H1 (cell line): ENCODE measurements around the gene ZC3H12C. TPM values are rescaled to one million over a fixed set of nuclear protein-coding genes. Genes with fewer than 3 reads are reported as not detected.

Experiments
- CTCF ChIA-PET: fragments of 300-600 bp; sonication (Branson Sonifier 250); formaldehyde crosslinking; loops from one replicate; lab custom pipeline; 2021; ENCODE audit not compliant: partially characterized antibody; lab: Charles Lee
- POLR2A ChIA-PET: fragments of 300-600 bp; sonication (Branson Sonifier 250); formaldehyde crosslinking; loops from one replicate; lab custom pipeline; 2021; ENCODE audit warnings: inconsistent platforms; ENCODE audit not compliant: partially characterized antibody; lab: Charles Lee
- DNase-seq, 2 experiments: peaks; one replicate each; pipeline versions ENCODE4 v3.0.0 to v3.0.0-alpha.2; 2010 to 2022; ENCODE audit warnings: low spot score in 2 of 2, low read depth in 1 of 2, mixed read lengths in 1 of 2
- FAIRE-seq: peaks from 2 replicates; lab custom pipeline; 2011; peaks lifted over from hg19 to GRCh38; lab: Jason Lieb, UNC
- H2AFZ ChIP-seq: 2 replicates; pipeline ENCODE4 v1.8.1; 2012; ENCODE audit warnings: low read length, inconsistent platforms
- H2AK5ac ChIP-seq: 2 replicates; pipeline ENCODE4 v1.6.1; 2013; ENCODE audit warnings: low read depth, low read length
- H2BK120ac ChIP-seq: replicated peaks from 2 replicates; pipeline ENCODE3; 2013; ENCODE audit warnings: low read depth, low read length, inconsistent platforms
- H2BK12ac ChIP-seq: 2 replicates; pipeline ENCODE4 v1.6.1; 2013; ENCODE audit warnings: low read depth, low read length
- H2BK15ac ChIP-seq: 2 replicates; pipeline ENCODE4 v1.6.1; 2013; ENCODE audit warnings: low read length
- H2BK20ac ChIP-seq: 2 replicates; pipeline ENCODE4 v1.6.1; 2013; ENCODE audit warnings: low read length
- H2BK5ac ChIP-seq: 2 replicates; pipeline ENCODE4 v1.6.1; 2013; ENCODE audit warnings: low read depth, low read length
- H3K14ac ChIP-seq: 2 replicates; pipeline ENCODE4 v1.6.1; 2013; ENCODE audit warnings: inconsistent platforms; ENCODE audit not compliant: insufficient read length
- H3K18ac ChIP-seq: 2 replicates; pipeline ENCODE4 v1.6.1; 2013; ENCODE audit warnings: low read length; ENCODE audit errors: extremely low read depth
- H3K23ac ChIP-seq: 2 replicates; pipeline ENCODE4 v1.6.1; 2013; ENCODE audit warnings: inconsistent platforms; ENCODE audit not compliant: insufficient read length
- H3K23me2 ChIP-seq: 2 replicates; pipeline ENCODE4 v1.6.1; 2013; ENCODE audit warnings: low read depth, low read length
- H3K27ac ChIP-seq: 2 replicates; pipeline ENCODE4 v1.6.1; 2011; ENCODE audit warnings: low read depth, low read length, inconsistent platforms
- H3K27me3 ChIP-seq, 4 experiments: replicated peaks in 1 of 4; 1 replicate in 1 of 4; 2 replicates in 3 of 4; pipeline versions ENCODE4 v1.6.1 to v1.8.1; 2011 to 2013; ENCODE audit warnings: low read length in 3 of 4, mild to moderate bottlenecking in 3 of 4, inconsistent platforms in 2 of 4, mixed read lengths in 2 of 4, moderate library complexity in 1 of 4; ENCODE audit not compliant: control insufficient read depth in 3 of 4, insufficient read depth in 3 of 4; ENCODE audit errors: extremely low read depth in 1 of 4
- H3K36me3 ChIP-seq, 4 experiments: 2 replicates each; pipeline versions ENCODE4 v1.6.1 to v1.8.1; 2011 to 2013; ENCODE audit warnings: mild to moderate bottlenecking in 4 of 4, low read length in 3 of 4, moderate library complexity in 2 of 4, control low read depth in 1 of 4, inconsistent platforms in 1 of 4; ENCODE audit not compliant: insufficient read depth in 4 of 4, control insufficient read depth in 2 of 4
- H3K4ac ChIP-seq: replicated peaks from 2 replicates; pipeline ENCODE3; 2013; ENCODE audit warnings: low read length, low read depth, mixed read lengths, inconsistent platforms; ENCODE audit not compliant: insufficient read length
- H3K4me1 ChIP-seq, 4 experiments: replicated peaks in 1 of 4; 1 replicate in 1 of 4; 2 replicates in 3 of 4; pipeline versions ENCODE4 v1.6.1 to v1.8.1; 2011 to 2013; ENCODE audit warnings: low read length in 3 of 4, inconsistent platforms in 2 of 4, mixed read lengths in 1 of 4; ENCODE audit not compliant: insufficient read depth in 4 of 4, control insufficient read depth in 3 of 4
- H3K4me2 ChIP-seq, 2 experiments: 2 replicates each; pipeline versions ENCODE4 v1.6.1 to v1.8.1; 2011 to 2013; ENCODE audit warnings: low read depth in 2 of 2, low read length in 2 of 2, control low read depth in 1 of 2, inconsistent platforms in 1 of 2, mild to moderate bottlenecking in 1 of 2; ENCODE audit not compliant: insufficient read depth in 1 of 2
- H3K4me3 ChIP-seq, 4 experiments: fragments of 200-600, 300-600 bp in 1 of 4; sonication (generic), shearing (Covaris generic), sonication (Bioruptor Twin) in 1 of 4; 2 replicates each; pipeline versions ENCODE4 v1.5.1 to v1.8.1; 2011 to 2016; ENCODE audit warnings: low read length in 4 of 4, low read depth in 3 of 4, control low read depth in 2 of 4, inconsistent platforms in 2 of 4, mild to moderate bottlenecking in 2 of 4, mixed read lengths in 1 of 4, moderate library complexity in 1 of 4; ENCODE audit not compliant: insufficient read depth in 2 of 4; ENCODE audit errors: extremely low read depth in 1 of 4
- H3K56ac ChIP-seq: replicated peaks from 2 replicates; pipeline ENCODE3; 2013; ENCODE audit warnings: low read depth, mild to moderate bottlenecking, mixed read lengths, low read length, inconsistent platforms; ENCODE audit not compliant: insufficient read length
- H3K79me1 ChIP-seq: 2 replicates; pipeline ENCODE4 v1.6.1; 2013; ENCODE audit warnings: low read depth, low read length, control low read depth
- H3K79me2 ChIP-seq, 2 experiments: 2 replicates each; pipeline versions ENCODE4 v1.6.1 to v1.8.1; 2012 to 2013; ENCODE audit warnings: low read length in 2 of 2, mild to moderate bottlenecking in 2 of 2, inconsistent platforms in 1 of 2; ENCODE audit not compliant: insufficient read depth in 2 of 2, control insufficient read depth in 1 of 2
- H3K9ac ChIP-seq, 4 experiments: replicated peaks in 1 of 4; 1 replicate in 1 of 4; 2 replicates in 3 of 4; pipeline versions ENCODE4 v1.6.1 to v1.8.1; 2011 to 2013; ENCODE audit warnings: low read depth in 3 of 4, low read length in 3 of 4, control low read depth in 2 of 4, mild to moderate bottlenecking in 2 of 4, moderate library complexity in 2 of 4, inconsistent platforms in 1 of 4; ENCODE audit errors: extremely low read depth in 1 of 4
- H3K9me3 ChIP-seq, 2 experiments: 2 replicates each; pipeline versions ENCODE4 v1.6.1 to v1.8.1; 2012 to 2013; ENCODE audit warnings: mild to moderate bottlenecking in 2 of 2, moderate library complexity in 2 of 2, control low read depth in 1 of 2, inconsistent platforms in 1 of 2, low read depth in 1 of 2, low read length in 1 of 2, mixed read lengths in 1 of 2; ENCODE audit not compliant: insufficient read depth in 2 of 2
- H4K20me1 ChIP-seq, 2 experiments: replicated peaks in 1 of 2; 2 replicates each; pipeline versions ENCODE3 to v1.8.1; 2011 to 2013; ENCODE audit warnings: inconsistent platforms in 2 of 2, low read length in 2 of 2, mild to moderate bottlenecking in 1 of 2; ENCODE audit not compliant: insufficient read depth in 2 of 2, control insufficient read depth in 1 of 2
- H4K5ac ChIP-seq: 2 replicates; pipeline ENCODE4 v1.6.1; 2013; ENCODE audit warnings: low read length, low read depth, mixed read lengths, inconsistent platforms; ENCODE audit not compliant: insufficient read length
- H4K8ac ChIP-seq: 2 replicates; pipeline ENCODE4 v1.8.0; 2013; ENCODE audit warnings: mild to moderate bottlenecking, moderate library complexity, low read length, inconsistent platforms; ENCODE audit not compliant: insufficient read depth; ENCODE audit errors: extremely low read depth
- H4K91ac ChIP-seq: replicated peaks from 2 replicates; pipeline ENCODE3; 2013; ENCODE audit warnings: low read length, mixed read lengths, inconsistent platforms; ENCODE audit not compliant: insufficient read length
- ASH2L ChIP-seq: fragments of 200-600, 300-600 bp; sonication (generic); IDR thresholded peaks from one replicate; pipeline ENCODE4 v1.7.1; 2017; ENCODE audit warnings: low read length
- JUN ChIP-seq: IDR thresholded peaks from 2 replicates; pipeline ENCODE4 v1.6.1; 2011; ENCODE audit warnings: low read depth, mild to moderate bottlenecking, improper control_type of control experiment, low read length
- NRF1 ChIP-seq: IDR thresholded peaks from 2 replicates; pipeline ENCODE4 v1.6.1; 2011; ENCODE audit warnings: mild to moderate bottlenecking, low read depth, low read length, improper control_type of control experiment
- RXRA ChIP-seq: IDR thresholded peaks from 2 replicates; pipeline ENCODE4 v1.6.1; 2011; ENCODE audit warnings: low read depth, mild to moderate bottlenecking, low read length, moderate library complexity; ENCODE audit not compliant: insufficient read depth
- WGBS, 2 experiments: shearing (Covaris generic) in 1 of 2; methylation state at CpG; one replicate each; pipeline versions ENCODE4 v1.1.6 to v1.1.7; 2013 to 2015; ENCODE audit warnings: low lambda C conversion rate in 2 of 2, mixed read lengths in 2 of 2, inconsistent platforms in 1 of 2, low coverage in 1 of 2, missing lambda C conversion rate in 1 of 2; ENCODE audit not compliant: insufficient replicate concordance in 2 of 2, insufficient coverage in 1 of 2, insufficient read length in 1 of 2; ENCODE audit errors: extremely low coverage in 1 of 2, missing lambda C conversion rate in 1 of 2; 5-methylcytosine and 5-hydroxymethylcytosine counted together
- polyA plus RNA-seq, 7 experiments: library from polyadenylated mRNA; depleted of rRNA in 3 of 7; stranded (reverse) in 5 of 7; unstranded in 2 of 7; fragments of >200 nt in 5 of 7; fragments of 200-250 nt in 2 of 7; gene quantifications; 1 replicate in 5 of 7; 2 replicates in 1 of 7; 4 replicates in 1 of 7; pipeline versions ENCODE4 v1.2.1 to v1.2.3, GENCODE V29; 2011 to 2013; ENCODE audit warnings: missing spikeins in 2 of 7, mixed read lengths in 2 of 7
- total RNA-seq: library from RNA; stranded (reverse); fragmentation: NEBNext Ultra II Directional; extraction: Animal tissue kit (Norgen Biotek cat#: 25700); gene quantifications from 2 replicates; pipeline ENCODE4 v1.2.1, GENCODE V29; 2021

ZC3H12C gene
- total and polyA plus RNA-seq, 2 of the 8 experiments (the other 6 are each of a cell fraction or from before 2014, with no cell fraction given), result 2.0 to 2.7 TPM

DNA sequence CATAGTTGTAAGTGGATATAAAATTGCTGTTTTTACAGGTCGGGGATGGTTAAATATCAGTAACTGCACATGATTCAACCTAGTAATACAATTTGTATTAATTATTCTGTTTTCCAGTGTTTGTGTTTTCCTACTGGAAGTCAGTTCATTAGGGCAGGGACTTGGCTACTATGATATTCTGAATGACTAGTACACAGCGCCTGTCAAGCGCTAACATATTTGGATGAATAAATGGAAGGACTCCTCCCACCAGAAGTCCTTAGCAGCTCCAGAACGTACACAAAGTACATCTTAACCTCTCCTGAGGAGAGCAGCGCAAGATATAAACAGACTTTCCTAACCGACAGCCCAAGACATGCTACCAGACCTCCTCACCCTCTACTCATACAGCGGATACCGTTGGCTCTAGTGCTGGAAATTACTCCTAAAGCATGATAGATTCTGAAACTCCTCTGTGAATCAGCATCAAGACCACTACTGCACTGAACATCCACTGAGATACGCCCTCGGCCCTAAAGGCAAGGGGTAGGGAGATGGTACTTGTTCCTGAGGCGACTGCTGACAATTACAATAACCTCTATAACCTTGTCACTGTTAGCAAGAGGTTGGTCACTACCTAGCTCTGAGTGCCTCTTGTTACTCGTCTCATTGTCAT, 124.2 kb downstream of the ZC3H12C start:
- H3K18ac ChIP-seq, result no peak overlapping the region
- no peak for FAIRE-seq
- H3K23ac ChIP-seq, result no peak overlapping the region
- no peak overlapping the region for H2BK20ac ChIP-seq
- H3K56ac ChIP-seq, result no peak overlapping the region
- no peaks in the 10 kb centered on the region for H3K27me3 ChIP-seq
- H3K27ac ChIP-seq, result no peak overlapping the region
- no peaks in the 10 kb centered on the region for H4K20me1 ChIP-seq
- H2AK5ac ChIP-seq, result no peak overlapping the region
- ChIA-PET POLR2A (interaction anchor here (1.7 kb wide), 1 partner anchor 9 kb away, joined by 4 read pairs; no protein-coding TSS in a partner anchor), CTCF (interaction anchor here (0.8 to 2.6 kb wide), 4 partner anchors 11 to 218 kb away, joined by 3 to 14 read pairs (median 4); no protein-coding TSS in a partner anchor)
- no peak overlapping the region for H2BK12ac ChIP-seq
- H4K91ac ChIP-seq, result no peak overlapping the region
- no peak overlapping the region for H3K9ac ChIP-seq
- H4K5ac ChIP-seq, result no peak overlapping the region
- no peak overlapping the region for H2BK15ac ChIP-seq
- H2BK120ac ChIP-seq, result no peak overlapping the region
- H3K79me2 ChIP-seq, result no peaks in the 10 kb centered on the region
- H3K4me2 ChIP-seq, result no peak overlapping the region
- H4K8ac ChIP-seq, result no peak overlapping the region
- no peak overlapping the region for H2BK5ac ChIP-seq
- H3K23me2 ChIP-seq, result no peaks in the 10 kb centered on the region
- H3K4me3 ChIP-seq, result no peak overlapping the region
- no peaks in the 10 kb centered on the region for H3K79me1 ChIP-seq
- no peak overlapping the region for H3K14ac ChIP-seq
- no peak overlapping the region for H2AFZ ChIP-seq
- TF ChIP-seq ASH2L, result no peak
- no peak for TF ChIP-seq RXRA
- TF ChIP-seq JUN, result no peak
- TF ChIP-seq NRF1, result no peak
- DNase-seq, result no peak
- H3K36me3 ChIP-seq, result no peaks in the 10 kb centered on the region
- WGBS, 2 experiments, result 90% methylated on average over 12 of the region's 12 CpGs; no CpG with 5 or more reads in 1 of the 2 experiments
- no peak overlapping the region for H3K4ac ChIP-seq
- no peaks in the 10 kb centered on the region for H3K4me1 ChIP-seq
- no peaks in the 10 kb centered on the region for H3K9me3 ChIP-seq
